ENCODE data around the gene VGLL4. TPM values are rescaled to one million over a fixed set of nuclear protein-coding genes. Genes with fewer than 3 reads are reported as not detected.

Gene VGLL4
- total RNA-seq, 2 experiments from 2014 or later = 36.1 to 74.5 TPM

GRCh38 chr3:11559816-11560633 is 83.7 kb downstream of the VGLL4 start:
- POLR2A ChIA-PET = no interaction called here
- H3K9me3 ChIP-seq (ENCODE audit: low read length) = no peaks in the 10 kb centered on the region
- no peaks in the 10 kb centered on the region for H3K79me2 ChIP-seq (ENCODE audit: insufficient read depth, low read depth, low read length)
- H3K4me1 ChIP-seq (ENCODE audit: insufficient read depth, low read length, poor library complexity, severe bottlenecking) = no peaks in the 10 kb centered on the region
- H3K4me3 ChIP-seq (ENCODE audit: low read depth, low read length, poor library complexity, severe bottlenecking) = no peak overlapping the region
- no peak overlapping the region for H3K4me2 ChIP-seq (ENCODE audit: low read length)
- H4K20me1 ChIP-seq (ENCODE audit: insufficient read depth, low read length) = no peaks in the 10 kb centered on the region
- no TSS peak for BruUV-seq (replicated peaks)
- TF ChIP-seq, protein P1, sequence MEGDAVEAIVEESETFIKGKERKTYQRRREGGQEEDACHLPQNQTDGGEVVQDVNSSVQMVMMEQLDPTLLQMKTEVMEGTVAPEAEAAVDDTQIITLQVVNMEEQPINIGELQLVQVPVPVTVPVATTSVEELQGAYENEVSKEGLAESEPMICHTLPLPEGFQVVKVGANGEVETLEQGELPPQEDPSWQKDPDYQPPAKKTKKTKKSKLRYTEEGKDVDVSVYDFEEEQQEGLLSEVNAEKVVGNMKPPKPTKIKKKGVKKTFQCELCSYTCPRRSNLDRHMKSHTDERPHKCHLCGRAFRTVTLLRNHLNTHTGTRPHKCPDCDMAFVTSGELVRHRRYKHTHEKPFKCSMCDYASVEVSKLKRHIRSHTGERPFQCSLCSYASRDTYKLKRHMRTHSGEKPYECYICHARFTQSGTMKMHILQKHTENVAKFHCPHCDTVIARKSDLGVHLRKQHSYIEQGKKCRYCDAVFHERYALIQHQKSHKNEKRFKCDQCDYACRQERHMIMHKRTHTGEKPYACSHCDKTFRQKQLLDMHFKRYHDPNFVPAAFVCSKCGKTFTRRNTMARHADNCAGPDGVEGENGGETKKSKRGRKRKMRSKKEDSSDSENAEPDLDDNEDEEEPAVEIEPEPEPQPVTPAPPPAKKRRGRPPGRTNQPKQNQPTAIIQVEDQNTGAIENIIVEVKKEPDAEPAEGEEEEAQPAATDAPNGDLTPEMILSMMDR (conservative IDR thresholded peaks at IDR 0.05; ENCODE audit: low read length) = no peak
- no peak for TF ChIP-seq EZH2phosphoT487 (IDR thresholded peaks at IDR 0.05; ENCODE audit: borderline replicate concordance, low read depth, low read length)
- CTCF ChIA-PET (ENCODE audit: unreplicated experiment) = no interaction called here
- peaks cover 60% of the 10 kb centered on the region for H3K36me3 ChIP-seq (ENCODE audit: insufficient read depth, low read length)
- intact Hi-C loops (cut with micrococcal nuclease; ENCODE audit: unreplicated experiment) = loop anchor here (2.0 kb wide), 1 partner anchor 83 kb away; the partner anchor contains the start of gene VGLL4
- H2AFZ ChIP-seq (ENCODE audit: low read length) = no peak overlapping the region
- DNase-seq (ENCODE audit: low spot score) = no peak
- no peaks in the 10 kb centered on the region for H3K9me2 ChIP-seq (ENCODE audit: insufficient read depth, low read length)
- H3K27ac ChIP-seq (ENCODE audit: low read depth, low read length, poor library complexity, severe bottlenecking) = no peak overlapping the region

DNA sequence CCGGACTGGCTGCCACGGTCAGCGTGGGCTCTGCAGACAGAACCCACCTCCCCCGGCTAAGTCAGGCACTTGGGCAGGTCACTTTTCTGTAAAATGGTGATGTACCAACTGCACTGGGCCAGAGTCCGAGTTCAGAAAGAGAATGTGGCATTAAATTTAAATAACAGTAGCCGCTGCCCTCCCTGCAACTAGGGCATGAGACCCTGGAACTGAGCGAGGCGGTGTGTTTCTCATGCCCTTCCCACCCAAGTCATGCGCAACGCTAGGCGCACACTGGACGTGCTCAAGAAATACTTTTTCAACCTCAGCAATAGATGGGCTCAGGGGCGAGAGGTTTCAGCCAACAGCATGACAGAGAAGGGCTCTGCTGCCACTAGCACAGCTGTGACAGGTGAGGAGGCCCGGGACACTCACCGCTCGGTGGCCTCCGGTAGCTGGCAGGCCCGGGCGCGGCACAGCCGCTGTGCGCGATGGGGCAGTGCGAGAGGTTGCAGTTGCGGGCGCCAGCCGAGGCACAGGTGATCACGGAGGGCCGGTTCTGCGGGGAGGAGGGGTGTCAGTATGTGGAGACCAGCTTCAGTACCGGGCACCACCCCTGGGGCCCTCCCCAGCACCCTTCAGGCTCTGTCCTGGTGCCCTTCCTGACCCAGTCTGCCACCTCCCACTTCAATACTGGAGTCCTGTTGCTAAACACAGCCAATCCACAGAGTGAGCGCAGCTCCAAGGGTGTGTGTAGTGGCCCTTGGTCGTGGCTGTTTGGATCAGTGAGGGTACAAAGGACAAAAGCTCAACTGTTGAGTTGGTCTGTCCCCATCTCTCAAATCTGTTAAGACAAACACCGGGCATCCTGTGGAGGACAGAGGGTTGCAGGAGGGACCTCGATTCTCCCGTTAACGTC is 84.5 kb downstream of the VGLL4 start:
- DNase-seq (ENCODE audit: low spot score) = no peak
- no peaks in the 10 kb centered on the region for H3K79me2 ChIP-seq (ENCODE audit: insufficient read depth, low read depth, low read length)
- ChIA-PET POLR2A (interaction anchor here (0.6 kb wide), 2 partner anchors 44 to 79 kb away, joined by 3 to 5 read pairs; no protein-coding TSS in a partner anchor), CTCF (ENCODE audit: unreplicated experiment) (no interaction called here)
- no peak overlapping the region for H2AFZ ChIP-seq (ENCODE audit: low read length)
- no TSS peak for BruUV-seq (replicated peaks)
- no peak for TF ChIP-seq EZH2phosphoT487 (IDR thresholded peaks at IDR 0.05; ENCODE audit: borderline replicate concordance, low read depth, low read length)
- TF ChIP-seq, protein P1 (conservative IDR thresholded peaks at IDR 0.05; ENCODE audit: low read length) = no peak
- no peak overlapping the region for H3K4me3 ChIP-seq (ENCODE audit: low read depth, low read length, poor library complexity, severe bottlenecking)
- no peaks in the 10 kb centered on the region for H3K9me3 ChIP-seq (ENCODE audit: low read length)
- no peaks in the 10 kb centered on the region for H4K20me1 ChIP-seq (ENCODE audit: insufficient read depth, low read length)
- no peak overlapping the region; the same call in 1 of the 2 replicates for H3K4me2 ChIP-seq (ENCODE audit: low read length)
- peaks cover 68% of the 10 kb centered on the region for H3K36me3 ChIP-seq (ENCODE audit: insufficient read depth, low read length)
- no peak overlapping the region for H3K27ac ChIP-seq (ENCODE audit: low read depth, low read length, poor library complexity, severe bottlenecking)
- intact Hi-C loops (cut with micrococcal nuclease; ENCODE audit: unreplicated experiment) = loop anchor here (2.0 kb wide), 1 partner anchor 84 kb away; the partner anchor contains the start of gene VGLL4
- H3K9me2 ChIP-seq (ENCODE audit: insufficient read depth, low read length) = no peaks in the 10 kb centered on the region
- no peaks in the 10 kb centered on the region for H3K4me1 ChIP-seq (ENCODE audit: insufficient read depth, low read length, poor library complexity, severe bottlenecking)

Measured in OCI-LY7 (cell line).